Omental fat pad (tissue), 4 donors: Measurements from ENCODE around the gene TMEFF2. TPM values are rescaled to one million over a fixed set of nuclear protein-coding genes. Genes with fewer than 3 reads are reported as not detected.

Experiments used
- ATAC-seq: fragments of 150-250 bp; one replicate; pipeline ENCODE4 v1.9.1; 2016; ENCODE audit warnings: mild to moderate bottlenecking, moderate library complexity; ENCODE audit not compliant: low FRiP score
- DNase-seq: peaks from one replicate; pipeline ENCODE4 v3.0.0-alpha.2; 2019; ENCODE audit warnings: low spot score
- total RNA-seq, 4 donors: library from RNA; depleted of rRNA; stranded (reverse); fragments of >200 nt; gene quantifications; one replicate each; pipeline ENCODE4 v1.1.0, GENCODE V29; 2016
- TF ChIP-seq, protein P1 (sequence below), 3 donors: fragments of 450-650 bp; IDR thresholded peaks; one replicate each; pipeline ENCODE4 v1.5.1; 2016 to 2017; ENCODE audit warnings: antibody characterized with exemption in 3 of 3, mild to moderate bottlenecking in 3 of 3, moderate library complexity in 2 of 3

TMEFF2 gene
- total RNA-seq, 4 donors from 2014 or later, result not detected

DNA sequence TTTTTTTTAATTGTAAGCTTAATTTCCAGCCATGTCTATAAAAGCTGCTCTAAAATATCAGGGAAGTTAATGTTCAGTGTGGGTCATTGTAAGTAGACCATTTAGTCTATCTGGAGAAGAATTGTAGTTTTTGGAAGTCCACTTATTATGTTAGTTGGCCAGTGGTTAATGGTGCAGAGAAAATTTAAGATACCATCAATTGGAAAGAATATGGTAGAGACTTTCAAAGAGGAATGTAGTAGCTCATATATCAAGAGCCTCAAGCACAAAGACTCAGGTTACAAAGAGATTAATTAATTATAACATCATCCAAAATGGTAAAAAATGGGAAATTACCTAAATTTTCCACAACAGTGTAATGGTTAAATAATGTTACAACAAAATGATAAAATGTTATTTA is 220.1 kb downstream of the TMEFF2 start:
- TF ChIP-seq, protein P1, sequence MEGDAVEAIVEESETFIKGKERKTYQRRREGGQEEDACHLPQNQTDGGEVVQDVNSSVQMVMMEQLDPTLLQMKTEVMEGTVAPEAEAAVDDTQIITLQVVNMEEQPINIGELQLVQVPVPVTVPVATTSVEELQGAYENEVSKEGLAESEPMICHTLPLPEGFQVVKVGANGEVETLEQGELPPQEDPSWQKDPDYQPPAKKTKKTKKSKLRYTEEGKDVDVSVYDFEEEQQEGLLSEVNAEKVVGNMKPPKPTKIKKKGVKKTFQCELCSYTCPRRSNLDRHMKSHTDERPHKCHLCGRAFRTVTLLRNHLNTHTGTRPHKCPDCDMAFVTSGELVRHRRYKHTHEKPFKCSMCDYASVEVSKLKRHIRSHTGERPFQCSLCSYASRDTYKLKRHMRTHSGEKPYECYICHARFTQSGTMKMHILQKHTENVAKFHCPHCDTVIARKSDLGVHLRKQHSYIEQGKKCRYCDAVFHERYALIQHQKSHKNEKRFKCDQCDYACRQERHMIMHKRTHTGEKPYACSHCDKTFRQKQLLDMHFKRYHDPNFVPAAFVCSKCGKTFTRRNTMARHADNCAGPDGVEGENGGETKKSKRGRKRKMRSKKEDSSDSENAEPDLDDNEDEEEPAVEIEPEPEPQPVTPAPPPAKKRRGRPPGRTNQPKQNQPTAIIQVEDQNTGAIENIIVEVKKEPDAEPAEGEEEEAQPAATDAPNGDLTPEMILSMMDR (IDR thresholded peaks at IDR 0.05), result no peak
- DNase-seq (no peak), ATAC-seq (no peak)

DNA sequence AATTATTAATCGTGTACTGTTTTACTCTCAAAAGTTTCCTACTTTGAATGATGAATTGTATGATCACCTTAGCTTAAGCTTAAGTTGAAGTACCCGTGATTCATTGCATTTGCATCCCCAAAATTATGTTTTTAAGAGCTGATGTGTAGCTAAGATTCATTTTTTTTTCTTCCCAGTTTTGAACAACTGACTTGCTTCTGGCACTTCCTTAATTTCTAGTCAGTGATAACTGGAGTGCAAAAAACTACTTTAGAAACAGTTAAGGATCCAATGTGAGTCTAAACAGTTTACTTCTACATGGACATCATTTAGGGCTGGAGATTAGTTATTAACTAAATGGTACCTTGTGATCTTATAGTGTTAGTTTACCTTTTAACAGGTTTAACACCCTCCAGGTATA is 223.9 kb downstream of the TMEFF2 start:
- ATAC-seq (no peak), DNase-seq (no peak)
- TF ChIP-seq, protein P1 (IDR thresholded peaks at IDR 0.05), result no peak

DNA sequence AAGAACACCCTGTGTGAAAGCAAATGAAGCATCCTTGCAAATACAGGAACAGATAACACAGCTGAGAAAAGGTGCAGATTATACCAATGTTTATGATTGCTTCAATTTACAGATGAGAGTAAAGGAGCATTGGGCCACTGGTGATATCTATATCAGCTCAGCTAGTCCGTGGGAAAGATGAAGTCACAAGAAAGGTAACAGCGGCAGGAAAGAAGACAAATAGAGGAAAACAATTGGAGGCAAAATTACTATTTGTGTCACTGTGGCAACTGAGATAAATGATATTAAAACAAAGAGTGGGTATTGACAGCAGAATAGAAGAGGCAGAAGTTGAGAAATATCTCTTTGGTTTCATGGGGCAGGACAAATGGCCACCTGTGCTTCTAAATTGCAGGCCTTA is 226.6 kb downstream of the TMEFF2 start:
- no peak for ATAC-seq
- TF ChIP-seq, protein P1 (IDR thresholded peaks at IDR 0.05), result no peak

DNA sequence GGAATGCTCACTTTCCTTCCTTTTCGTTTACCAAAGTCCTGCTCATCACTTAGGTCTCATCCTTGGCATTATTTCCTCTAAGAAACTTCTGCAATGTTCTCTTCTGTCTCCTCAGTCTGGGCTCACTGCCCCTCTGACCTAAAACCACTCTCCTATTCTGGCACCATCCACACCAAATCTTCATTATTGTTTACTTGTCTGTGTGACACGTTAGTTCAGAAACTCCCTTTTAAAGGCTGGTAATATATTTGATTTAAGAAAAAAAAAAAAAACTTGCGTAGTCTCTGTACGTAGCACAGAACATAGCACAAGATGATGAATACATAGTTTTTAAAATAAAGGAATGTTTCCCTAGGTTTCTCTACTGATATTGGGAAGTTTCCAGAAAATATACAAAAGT is 229.0 kb downstream of the TMEFF2 start:
- no peak for ATAC-seq
- TF ChIP-seq, protein P1 (IDR thresholded peaks at IDR 0.05), result no peak
- no peak for DNase-seq

More for the DNA sequence above, 226.6 kb downstream of the TMEFF2 start:
- DNase-seq, result no peak

DNA sequence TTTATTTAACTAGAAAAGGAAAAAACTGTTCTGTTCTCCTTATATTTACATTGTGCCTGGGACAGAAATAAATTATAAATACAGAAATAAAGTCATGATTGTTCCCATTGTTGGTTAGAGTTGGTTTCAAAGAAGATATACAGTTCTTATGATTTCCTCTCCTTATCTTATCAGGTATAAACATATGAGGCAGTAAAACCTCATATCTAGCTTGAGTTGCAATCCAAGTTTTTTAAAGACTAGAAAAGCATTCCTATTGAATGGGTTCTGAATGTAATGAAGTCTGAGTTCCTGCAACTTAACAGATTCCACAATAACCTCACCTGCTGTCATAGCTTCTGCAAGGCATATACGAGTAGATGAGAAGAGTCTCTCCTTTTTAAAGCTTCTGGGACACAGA is 233.2 kb downstream of the TMEFF2 start:
- no peak for ATAC-seq
- DNase-seq, result no peak
- TF ChIP-seq, protein P1 (IDR thresholded peaks at IDR 0.05), result no peak

DNA sequence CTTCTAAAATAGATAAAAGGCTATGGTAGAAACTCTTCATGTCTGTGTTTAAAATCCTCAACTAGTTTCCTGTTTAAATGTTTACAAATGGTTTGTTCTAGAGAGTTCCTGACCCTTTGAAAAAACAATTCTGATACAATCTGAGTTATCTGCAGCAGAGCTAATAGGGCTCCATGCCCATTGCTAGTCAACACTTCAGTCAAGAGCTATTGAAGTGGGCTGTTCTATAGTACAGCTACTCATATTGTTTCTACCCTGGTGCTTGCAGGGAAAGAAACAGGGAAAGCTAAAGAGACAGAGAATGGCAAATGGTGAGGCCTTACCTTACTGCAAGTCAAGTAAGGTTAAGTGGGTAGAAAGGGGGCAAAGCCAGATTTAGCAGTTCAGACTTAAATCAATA is 235.5 kb downstream of the TMEFF2 start:
- DNase-seq (no peak), ATAC-seq (no peak)
- TF ChIP-seq, protein P1 (IDR thresholded peaks at IDR 0.05), result no peak

DNA sequence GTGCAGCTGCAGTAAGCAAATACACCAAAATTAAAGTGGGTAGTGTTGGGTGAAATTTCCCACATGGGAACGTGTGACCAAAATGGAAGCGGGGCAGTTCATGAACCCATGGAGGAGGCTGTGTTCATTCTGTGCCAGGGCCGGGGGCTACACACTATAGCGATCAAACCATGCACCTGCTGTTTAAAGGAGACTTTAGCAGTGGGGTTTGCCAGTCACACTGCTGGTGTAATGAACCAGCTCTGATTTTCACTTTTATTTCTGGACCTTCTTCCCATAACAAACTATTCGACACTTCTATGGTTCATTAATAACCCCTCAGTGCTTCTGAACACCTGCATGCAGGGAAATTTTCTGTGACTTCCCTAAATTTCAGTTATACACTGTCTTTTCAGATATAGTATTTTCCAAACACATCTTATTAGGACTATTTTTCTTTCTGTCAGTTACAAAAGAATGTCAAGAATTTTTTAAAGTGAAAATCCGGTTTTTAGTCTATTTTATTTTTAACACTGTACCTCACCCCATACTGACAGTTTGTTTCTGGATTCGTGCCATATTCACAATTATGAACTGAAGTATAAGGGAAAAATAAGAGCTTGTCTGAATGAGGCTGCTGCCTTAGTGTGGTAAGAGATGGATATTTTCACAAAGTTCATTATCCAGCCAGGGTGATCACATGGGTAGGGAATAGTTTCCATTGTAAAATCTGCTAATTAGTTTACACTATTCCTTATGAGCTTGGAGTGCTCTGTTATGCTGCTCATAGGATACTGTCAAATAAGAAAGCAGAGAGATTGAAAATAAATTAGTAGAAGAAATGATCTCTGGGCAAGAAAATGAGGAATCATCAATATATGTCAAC is 236.5 kb downstream of the TMEFF2 start:
- TF ChIP-seq, protein P1 (IDR thresholded peaks at IDR 0.05), result no peak
- DNase-seq (no peak), ATAC-seq (no peak)
